ENCODE data around the gene RGS9BP. TPM values are rescaled to one million over a fixed set of nuclear protein-coding genes. Genes with fewer than 3 reads are reported as not detected.
"Not testable (repeated sequence)": the region's sequence is repeated elsewhere in the genome, so short reads cannot be mapped to it uniquely, and the experiment has no call there.

Gene RGS9BP
- total RNA-seq, 2 donors from 2014 or later = 0.42 TPM; not detected in 1

GRCh38 chr19:32702010-32702409, 26.4 kb downstream of the RGS9BP start:
- no peak for ATAC-seq (ENCODE audit: insufficient number of reproducible peaks, low FRiP score, low read depth)

GRCh38 chr19:32704006-32704405, 28.4 kb downstream of the RGS9BP start:
- H3K4me3 ChIP-seq; H3K9me3 ChIP-seq; H3K36me3 ChIP-seq; H3K4me1 ChIP-seq (ENCODE audit: control insufficient read depth in 1 of 2, low read depth in 2 of 2); H3K27ac ChIP-seq; DNase-seq (ENCODE audit: low spot score); H3K27me3 ChIP-seq (replicated peaks; ENCODE audit: insufficient read depth); ATAC-seq (ENCODE audit: insufficient number of reproducible peaks, low FRiP score, low read depth): not testable (repeated sequence)

More at GRCh38 chr19:32702010-32702409, 26.4 kb downstream of the RGS9BP start:
- H3K27me3 ChIP-seq (replicated peaks; ENCODE audit: insufficient read depth) = no peaks in the 10 kb centered on the region
- no peak overlapping the region for H3K4me3 ChIP-seq
- no peak for DNase-seq (ENCODE audit: low spot score)
- TF ChIP-seq CTCF (IDR thresholded peaks at IDR 0.05) = no peak
- H3K9me3 ChIP-seq = peaks cover 9% of the 10 kb centered on the region
- H3K27ac ChIP-seq = no peak overlapping the region
- peaks cover 18% of the 10 kb centered on the region for H3K36me3 ChIP-seq
- no peaks in the 10 kb centered on the region for H3K4me1 ChIP-seq (ENCODE audit: control insufficient read depth in 1 of 2, low read depth in 2 of 2)

GRCh38 chr19:32708457-32708856, 32.8 kb downstream of the RGS9BP start:
- Histone ChIP-seq H3K9me3 (peaks cover 9% of the 10 kb centered on the region), H3K4me3 (no peak overlapping the region), H3K4me1 (ENCODE audit: control insufficient read depth in 1 of 2, low read depth in 2 of 2) (no peaks in the 10 kb centered on the region), H3K27ac (no peak overlapping the region), H3K36me3 (peaks cover 23% of the 10 kb centered on the region), H3K27me3 (replicated peaks; ENCODE audit: insufficient read depth) (no peaks in the 10 kb centered on the region)
- ATAC-seq (ENCODE audit: insufficient number of reproducible peaks, low FRiP score, low read depth) (no peak), DNase-seq (ENCODE audit: low spot score) (no peak)
- TF ChIP-seq CTCF (IDR thresholded peaks at IDR 0.05) = no peak

GRCh38 chr19:32709032-32709431, 33.4 kb downstream of the RGS9BP start:
- no peak for TF ChIP-seq CTCF (IDR thresholded peaks at IDR 0.05)
- ATAC-seq (ENCODE audit: insufficient number of reproducible peaks, low FRiP score, low read depth) (no peak), DNase-seq (ENCODE audit: low spot score) (no peak)
- Histone ChIP-seq H3K9me3 (peaks cover 5% of the 10 kb centered on the region), H3K36me3 (peaks cover 24% of the 10 kb centered on the region), H3K4me3 (no peak overlapping the region), H3K27ac (no peak overlapping the region), H3K27me3 (replicated peaks; ENCODE audit: insufficient read depth) (no peaks in the 10 kb centered on the region), H3K4me1 (ENCODE audit: control insufficient read depth in 1 of 2, low read depth in 2 of 2) (no peaks in the 10 kb centered on the region)

- no peak for DNase-seq (ENCODE audit: low spot score)
- Histone ChIP-seq H3K4me1 (ENCODE audit: control insufficient read depth in 1 of 2, low read depth in 2 of 2) (no peaks in the 10 kb centered on the region), H3K4me3 (no peak overlapping the region), H3K27me3 (replicated peaks; ENCODE audit: insufficient read depth) (no peaks in the 10 kb centered on the region), H3K27ac (no peak overlapping the region), H3K36me3 (peaks cover 18% of the 10 kb centered on the region), H3K9me3 (no peaks in the 10 kb centered on the region)
- no peak for ATAC-seq (ENCODE audit: insufficient number of reproducible peaks, low FRiP score, low read depth)
- TF ChIP-seq CTCF (IDR thresholded peaks at IDR 0.05) = no peak
These were observed 36.1 kb downstream of the RGS9BP start for GRCh38 chr19:32711747-32712146.

- peaks cover 11% of the 10 kb centered on the region for H3K36me3 ChIP-seq
These were observed 40.6 kb downstream of the RGS9BP start for GRCh38 chr19:32716203-32716602.

More at GRCh38 chr19:32716203-32716602, 40.6 kb downstream of the RGS9BP start:
- not testable (repeated sequence) for H3K4me3 ChIP-seq; H3K9me3 ChIP-seq; ATAC-seq (ENCODE audit: insufficient number of reproducible peaks, low FRiP score, low read depth); DNase-seq (ENCODE audit: low spot score); H3K27ac ChIP-seq; H3K4me1 ChIP-seq (ENCODE audit: control insufficient read depth in 1 of 2, low read depth in 2 of 2); H3K27me3 ChIP-seq (replicated peaks; ENCODE audit: insufficient read depth)
